Stimulated activated CD4-positive, alpha-beta T cell treated with anti-CD3 and anti-CD28 coated beads, Interleukin-15, amount 100 ng/mL, for 24 hours (primary cell): ENCODE data around the gene AMIGO1.

Experiments used
- DNase-seq: peaks from one replicate; pipeline ENCODE4 v3.0.0-alpha.2; 2020

The AMIGO1 gene, protein sequence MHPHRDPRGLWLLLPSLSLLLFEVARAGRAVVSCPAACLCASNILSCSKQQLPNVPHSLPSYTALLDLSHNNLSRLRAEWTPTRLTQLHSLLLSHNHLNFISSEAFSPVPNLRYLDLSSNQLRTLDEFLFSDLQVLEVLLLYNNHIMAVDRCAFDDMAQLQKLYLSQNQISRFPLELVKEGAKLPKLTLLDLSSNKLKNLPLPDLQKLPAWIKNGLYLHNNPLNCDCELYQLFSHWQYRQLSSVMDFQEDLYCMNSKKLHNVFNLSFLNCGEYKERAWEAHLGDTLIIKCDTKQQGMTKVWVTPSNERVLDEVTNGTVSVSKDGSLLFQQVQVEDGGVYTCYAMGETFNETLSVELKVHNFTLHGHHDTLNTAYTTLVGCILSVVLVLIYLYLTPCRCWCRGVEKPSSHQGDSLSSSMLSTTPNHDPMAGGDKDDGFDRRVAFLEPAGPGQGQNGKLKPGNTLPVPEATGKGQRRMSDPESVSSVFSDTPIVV

DNA sequence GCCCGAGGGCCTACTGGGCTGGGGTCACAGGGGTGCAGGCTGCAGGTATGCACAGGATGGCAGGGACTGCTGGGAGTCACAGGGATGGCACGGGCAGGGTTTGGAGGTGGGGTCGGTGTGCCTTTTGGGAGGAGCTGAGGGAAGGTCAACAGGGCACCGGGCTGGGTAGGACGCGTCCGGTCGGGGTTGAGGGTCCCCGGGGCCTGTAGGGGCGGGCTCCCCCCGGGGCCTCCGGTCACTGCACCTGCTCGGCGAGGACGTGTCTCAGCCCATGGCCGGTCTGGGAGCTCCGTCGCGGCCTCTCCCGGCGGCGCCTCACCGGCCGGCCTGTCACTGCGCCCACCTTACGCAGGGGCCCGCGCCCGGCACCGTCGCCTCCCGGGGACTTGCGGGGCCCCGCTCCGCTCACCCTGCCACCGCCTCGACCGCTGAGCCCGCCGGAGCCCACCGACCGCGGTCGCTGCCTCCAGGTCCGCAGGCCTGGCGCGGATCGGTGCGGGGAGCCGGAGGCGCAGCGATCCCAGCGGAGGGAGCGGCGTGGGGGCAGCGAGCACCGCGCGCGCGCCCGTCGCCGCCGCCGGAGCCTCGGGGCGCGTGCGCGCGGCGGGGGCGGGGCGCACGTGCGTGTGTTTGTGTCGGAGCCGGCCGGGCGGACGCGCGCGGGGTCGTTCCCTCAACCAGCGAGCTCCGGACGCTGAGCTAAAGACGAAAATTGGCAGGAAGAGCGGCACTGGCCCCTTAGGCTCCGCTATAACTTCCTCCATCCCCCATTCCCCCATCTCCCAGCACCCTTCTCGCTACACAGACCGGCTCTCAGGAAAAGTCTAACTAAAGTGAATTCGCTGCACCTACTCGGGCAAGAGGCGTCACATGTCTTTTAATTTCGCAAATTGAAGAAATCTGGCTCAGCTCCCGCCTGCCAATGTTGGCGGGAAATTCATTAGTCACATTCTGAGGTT is at the start of gene AMIGO1:
TSS of gene AMIGO1 (minus strand) at position 552 of the 959 bp plus-strand sequence. CDS start 815 bp downstream, outside the sequence.
- DNase-seq: peak; percentile 79

DNA sequence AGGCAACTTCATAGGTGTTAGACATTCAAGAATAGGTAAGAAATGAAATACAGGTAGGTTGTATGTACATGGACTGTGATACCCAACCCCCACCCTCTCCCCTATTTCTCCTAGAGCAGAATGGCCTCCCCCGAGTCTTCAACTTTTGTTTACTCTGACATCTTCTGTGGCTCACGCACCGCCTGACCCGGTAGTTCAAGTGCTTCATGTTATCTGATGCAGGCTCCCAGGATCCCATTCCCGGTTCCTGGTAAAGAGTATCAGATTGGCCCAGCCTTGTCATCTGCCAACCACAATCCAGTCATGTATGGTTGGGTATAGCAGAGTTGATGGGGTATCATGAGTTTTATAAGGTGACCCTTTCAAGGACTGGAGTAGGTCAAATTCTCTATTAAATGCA is 48.0 kb upstream of the AMIGO1 start:
- no peak for DNase-seq

DNA sequence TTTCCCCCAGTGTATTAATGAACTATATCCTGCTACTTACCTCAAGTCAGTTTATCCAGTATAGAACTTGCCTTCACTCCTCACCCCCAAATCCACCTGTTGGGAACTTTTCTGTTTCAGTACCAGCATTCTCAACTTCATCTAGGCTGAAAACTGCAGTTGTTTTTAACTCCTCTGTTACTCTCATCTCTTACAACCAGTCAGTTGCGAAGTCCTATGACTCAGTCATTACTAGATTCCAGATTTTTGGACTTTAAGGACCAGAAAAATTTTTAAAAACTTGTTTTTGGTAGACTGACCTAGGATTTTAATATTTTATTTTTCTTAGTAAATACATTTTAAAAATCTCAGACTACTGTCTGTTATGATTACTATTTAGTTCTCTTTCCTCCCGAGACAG is 47.0 kb upstream of the AMIGO1 start:
- DNase-seq: no peak

DNA sequence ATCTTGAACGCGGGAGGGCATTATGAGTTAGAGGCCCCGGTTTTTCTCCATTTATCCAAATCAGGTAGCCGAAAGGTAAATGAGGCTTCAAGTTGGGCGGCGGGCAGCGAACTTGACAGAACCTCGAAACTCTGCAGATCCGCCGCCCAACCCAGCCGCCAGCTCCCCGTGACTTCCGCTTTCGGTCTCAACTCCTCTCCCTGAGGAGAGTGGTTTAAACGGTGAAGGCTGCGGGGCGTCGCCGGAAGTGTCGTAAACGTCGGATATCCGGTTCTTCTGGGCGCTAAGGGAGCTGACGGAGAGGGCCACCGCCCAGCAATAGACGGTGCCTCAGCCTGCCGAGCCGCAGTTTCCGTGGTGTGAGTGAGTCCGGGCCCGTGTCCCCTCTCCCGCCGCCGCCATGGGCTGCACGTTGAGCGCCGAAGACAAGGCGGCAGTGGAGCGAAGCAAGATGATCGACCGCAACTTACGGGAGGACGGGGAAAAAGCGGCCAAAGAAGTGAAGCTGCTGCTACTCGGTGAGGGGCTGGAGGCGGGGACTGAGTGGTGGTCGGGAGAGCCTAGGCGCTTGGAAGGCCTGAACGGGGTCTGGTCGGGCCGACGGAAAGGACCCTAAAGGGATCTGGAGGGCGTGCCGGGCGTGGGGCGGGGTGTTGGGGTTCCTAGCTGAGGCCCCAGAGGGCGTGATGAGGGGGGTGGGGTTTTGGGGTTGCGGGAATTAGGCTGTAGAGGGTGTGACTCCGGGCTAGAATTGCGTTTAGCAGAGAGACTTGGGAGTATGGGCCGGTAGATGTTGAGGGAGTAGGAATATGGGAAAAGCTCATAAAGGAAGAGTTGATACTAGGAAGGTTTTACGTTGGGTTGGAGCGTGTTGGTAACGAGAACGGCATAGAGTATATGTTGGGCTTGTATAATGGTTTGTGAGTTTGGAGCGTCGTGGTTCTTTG is 39.1 kb upstream of the AMIGO1 start, which contains the start of gene GNAI3:
TSS of gene GNAI3 (plus strand) at position 295 of the 947 bp plus-strand sequence. CDS start at position 401, 106 bp downstream.
- peak; percentile 96 for DNase-seq

DNA sequence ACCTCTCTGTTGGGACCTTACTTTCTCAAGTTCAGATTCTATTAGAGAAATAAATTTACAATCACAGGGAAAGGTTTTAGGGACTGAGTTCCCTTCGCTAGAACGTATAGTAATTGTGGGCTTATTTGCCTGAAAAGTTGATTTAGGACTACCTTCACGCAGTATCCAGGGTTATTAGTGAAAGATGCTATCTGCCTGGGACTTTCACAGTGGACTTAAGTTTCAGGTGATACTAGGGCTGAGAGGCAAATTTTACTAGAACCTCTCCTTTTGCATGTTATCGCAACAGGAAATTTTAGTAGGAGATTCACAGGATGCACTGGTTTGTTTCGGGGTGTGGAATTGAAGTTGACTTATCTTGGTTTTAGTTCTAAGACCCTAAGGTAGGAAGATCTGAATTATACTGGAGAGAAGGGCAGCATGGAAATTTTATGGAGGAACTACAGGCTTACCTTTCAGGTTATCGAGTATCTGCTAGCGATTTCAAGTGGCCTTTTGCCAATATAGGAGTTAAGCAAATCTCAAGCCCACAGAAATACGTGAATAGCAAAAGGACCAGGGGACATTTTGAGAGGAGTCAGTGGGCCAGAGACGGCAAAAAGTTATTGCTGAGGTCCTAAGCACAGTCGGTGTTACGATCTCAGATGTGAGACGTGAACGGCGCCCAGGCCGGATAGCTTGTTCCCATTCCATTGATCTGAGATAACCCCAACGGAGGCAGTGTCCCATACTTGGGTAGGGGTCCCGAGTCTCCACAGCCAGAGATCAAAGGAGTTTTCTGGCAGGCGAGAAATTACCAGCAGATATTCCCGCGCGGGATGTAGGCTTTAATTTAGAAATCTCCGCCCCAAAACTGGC is 38.2 kb upstream of the AMIGO1 start:
- DNase-seq: peak; percentile 30

DNA sequence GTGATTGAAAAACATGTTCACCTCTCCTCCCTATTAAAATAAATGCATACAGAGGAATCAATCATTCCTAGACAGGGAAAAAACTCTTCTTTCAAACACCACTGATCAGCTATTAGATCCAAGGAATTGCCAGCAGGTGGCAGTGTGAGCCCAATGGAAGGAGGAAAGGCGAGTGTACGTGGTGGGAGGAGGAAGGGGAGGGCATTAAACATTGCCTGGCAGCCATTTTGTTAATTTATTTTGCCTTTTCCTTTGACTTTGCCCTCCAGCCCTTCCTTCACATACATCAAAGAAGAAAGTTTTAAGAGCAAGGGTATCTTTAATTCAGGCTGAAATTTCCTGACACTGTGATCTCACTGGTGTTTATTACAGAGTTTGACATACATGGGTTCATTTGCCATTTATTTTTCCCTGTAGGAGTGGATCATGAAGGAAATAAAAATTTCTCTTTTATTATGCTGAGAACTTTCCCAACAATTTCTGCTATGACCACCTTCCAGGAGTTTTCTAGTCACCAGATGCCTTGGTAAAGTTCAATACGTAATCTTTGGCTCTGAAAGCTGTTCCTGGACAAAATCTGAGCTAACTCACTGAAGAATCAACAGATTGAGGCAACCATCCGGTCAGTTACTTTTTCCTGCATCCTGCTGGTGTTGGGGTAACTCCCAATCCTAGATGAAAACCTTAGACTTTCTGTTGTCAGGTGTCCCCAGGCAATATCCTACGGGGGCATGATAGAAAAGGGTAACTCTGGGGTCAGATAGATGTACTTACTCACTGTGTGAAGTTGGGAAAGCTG is 37.0 kb upstream of the AMIGO1 start:
- DNase-seq: peak; percentile 94

DNA sequence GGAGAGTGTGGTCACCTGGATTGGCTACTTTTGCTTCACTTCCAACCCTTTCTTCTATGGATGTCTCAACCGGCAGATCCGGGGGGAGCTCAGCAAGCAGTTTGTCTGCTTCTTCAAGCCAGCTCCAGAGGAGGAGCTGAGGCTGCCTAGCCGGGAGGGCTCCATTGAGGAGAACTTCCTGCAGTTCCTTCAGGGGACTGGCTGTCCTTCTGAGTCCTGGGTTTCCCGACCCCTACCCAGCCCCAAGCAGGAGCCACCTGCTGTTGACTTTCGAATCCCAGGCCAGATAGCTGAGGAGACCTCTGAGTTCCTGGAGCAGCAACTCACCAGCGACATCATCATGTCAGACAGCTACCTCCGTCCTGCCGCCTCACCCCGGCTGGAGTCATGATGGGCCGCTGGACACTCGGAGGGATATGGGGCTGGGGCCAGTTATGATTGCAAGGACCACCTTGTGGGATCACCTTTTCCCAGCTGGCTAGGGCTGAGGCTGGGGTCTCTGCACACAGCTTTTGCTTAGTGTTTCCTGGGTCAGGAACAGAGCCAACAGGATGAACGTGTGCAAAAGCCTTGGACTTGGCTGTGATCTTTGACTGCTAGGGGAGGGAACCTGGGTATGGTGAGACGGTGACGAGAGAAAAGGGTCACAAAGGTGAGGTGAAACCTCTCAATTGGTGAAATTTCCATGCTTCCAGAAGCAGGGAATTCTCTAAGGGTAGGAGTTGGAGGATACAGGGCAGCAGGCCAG is 34.6 kb upstream of the AMIGO1 start:
- DNase-seq: no peak

DNA sequence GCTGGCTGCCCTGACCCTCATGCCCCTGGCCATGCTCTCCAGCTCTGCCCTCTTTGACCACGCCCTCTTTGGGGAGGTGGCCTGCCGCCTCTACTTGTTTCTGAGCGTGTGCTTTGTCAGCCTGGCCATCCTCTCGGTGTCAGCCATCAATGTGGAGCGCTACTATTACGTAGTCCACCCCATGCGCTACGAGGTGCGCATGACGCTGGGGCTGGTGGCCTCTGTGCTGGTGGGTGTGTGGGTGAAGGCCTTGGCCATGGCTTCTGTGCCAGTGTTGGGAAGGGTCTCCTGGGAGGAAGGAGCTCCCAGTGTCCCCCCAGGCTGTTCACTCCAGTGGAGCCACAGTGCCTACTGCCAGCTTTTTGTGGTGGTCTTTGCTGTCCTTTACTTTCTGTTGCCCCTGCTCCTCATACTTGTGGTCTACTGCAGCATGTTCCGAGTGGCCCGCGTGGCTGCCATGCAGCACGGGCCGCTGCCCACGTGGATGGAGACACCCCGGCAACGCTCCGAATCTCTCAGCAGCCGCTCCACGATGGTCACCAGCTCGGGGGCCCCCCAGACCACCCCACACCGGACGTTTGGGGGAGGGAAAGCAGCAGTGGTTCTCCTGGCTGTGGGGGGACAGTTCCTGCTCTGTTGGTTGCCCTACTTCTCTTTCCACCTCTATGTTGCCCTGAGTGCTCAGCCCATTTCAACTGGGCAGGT is 33.9 kb upstream of the AMIGO1 start:
- no peak for DNase-seq

DNA sequence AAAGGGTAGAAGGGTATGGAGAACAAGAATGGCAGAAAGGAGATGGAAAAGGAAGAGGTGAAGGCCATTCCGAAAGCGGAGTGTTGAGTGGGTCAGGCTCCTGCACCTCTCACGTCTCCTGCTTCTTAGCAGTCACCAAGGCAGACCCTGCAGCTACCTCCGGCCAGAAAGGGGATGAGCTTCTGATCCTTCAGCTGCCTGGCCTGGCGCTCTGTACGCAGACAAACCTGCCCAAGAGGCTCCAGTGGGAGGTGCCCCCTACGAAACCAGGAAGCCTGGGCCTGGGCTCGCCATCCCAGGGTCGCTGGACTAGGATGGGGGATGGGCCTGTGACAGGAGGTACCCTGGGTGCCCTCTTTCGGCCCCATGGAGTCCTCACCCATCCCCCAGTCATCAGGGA is 33.1 kb upstream of the AMIGO1 start:
- DNase-seq: no peak

DNA sequence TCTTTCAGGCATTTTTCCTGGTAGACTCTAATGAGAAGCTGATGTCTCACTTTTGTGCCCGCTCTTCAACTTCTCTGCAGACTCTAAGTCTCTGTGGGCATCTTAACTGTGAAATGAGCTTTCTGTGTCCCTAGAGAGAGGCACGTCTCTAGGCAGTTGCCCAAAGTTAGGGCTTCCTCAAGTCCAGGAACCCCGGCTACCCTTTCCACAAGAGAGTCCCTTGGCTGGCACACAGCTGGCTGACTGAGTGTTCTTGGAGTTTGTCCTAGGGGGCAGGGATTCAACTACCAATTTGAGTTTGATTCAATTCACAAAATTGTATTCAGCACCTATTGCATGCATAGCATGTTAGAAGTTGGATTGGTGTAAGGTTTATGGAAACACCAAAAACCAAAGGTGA is 31.6 kb upstream of the AMIGO1 start:
- no peak for DNase-seq

DNA sequence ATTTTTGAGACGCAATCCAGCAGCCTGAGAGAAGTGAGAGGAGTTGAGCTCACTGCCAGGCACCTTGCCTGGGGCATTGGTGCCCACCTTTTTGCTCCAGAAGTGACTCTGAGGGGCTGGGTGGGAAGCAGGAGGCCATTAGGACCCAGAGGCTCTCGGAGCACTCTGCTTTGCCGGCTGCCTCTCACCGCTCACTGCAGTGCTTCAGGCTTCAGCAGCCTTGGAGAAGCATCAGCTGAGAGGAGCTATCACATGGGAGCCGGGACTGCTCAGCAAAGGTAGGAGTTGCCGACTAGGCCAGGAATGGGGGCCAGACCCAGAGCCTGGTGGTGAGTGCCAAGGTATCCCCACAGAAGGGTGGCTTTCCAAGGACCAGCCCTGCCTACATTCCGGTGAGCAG is 30.1 kb upstream of the AMIGO1 start, which contains the start of gene GPR61:
TSS of gene GPR61 (plus strand) at position 197 of the 400 bp plus-strand sequence. CDS start 3,151 bp downstream, outside the sequence.
- no peak for DNase-seq

DNA sequence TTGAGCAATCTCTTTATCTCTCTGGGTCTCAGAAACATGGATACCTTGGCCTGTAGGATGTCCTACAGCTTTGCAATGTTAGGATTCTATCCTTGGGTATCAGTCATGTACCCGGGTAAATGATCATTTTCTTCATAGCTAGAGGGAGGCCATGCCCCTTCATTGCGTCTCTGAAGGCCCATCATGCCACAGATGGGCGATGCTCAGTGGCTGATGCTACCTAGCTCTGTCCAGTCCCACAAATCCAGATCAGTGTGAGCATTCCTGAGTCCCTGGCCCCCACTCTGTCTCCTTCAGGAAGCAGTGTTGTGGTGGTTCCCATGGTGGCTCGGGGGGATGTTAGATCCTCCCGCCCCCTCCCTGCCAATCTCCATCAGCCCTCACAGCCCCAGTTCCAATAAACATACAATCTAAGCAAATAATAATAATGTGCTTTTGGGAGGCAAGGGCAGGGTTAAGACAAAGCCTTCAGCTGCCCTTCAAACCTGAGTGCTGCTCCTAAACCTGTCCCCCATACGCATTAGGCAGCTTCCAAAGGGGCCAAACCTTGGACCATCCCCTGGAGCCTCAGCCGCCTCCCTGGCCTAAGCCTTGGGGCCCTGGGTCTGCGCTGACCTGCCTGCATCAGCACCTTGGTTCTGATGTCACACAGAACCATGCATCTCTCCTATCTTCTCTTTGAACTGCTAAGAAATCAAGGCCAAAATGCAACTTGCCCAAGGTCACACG is 29.5 kb upstream of the AMIGO1 start:
- no peak for DNase-seq

DNA sequence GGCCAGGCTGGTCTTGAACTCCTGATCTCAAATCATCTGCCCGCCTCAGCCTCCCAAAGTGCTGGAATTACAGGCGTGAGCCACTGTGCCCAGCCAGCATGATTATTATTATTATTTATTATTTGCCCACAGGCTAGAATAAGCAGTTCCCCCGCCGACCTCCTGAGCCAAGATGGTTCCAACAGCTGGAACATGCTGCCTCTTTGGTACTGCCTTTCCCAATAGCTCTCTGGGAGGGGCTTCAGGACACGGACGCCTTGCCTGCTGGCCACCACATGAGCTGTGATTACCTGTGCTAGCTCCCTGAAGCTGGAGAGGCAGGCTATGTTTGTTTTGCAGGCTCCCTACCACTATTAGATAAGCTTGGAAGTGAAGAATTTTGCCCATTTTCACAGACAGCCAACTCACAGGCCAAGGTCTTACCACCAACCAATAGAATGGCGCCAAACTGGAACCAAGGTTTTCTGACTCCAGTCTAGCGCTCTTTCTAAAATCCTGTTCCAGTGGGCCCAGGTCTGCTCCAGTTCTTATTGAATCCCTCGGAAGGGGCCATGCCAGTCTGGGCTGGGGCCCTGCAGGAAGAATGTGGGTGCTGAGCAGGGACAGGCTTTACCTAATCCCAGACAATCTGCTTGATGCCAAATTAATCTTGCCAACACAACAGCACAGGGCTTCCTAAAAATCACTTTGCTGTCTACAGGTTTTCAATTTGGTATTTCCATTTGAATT is 28.1 kb upstream of the AMIGO1 start:
- DNase-seq: no peak

DNA sequence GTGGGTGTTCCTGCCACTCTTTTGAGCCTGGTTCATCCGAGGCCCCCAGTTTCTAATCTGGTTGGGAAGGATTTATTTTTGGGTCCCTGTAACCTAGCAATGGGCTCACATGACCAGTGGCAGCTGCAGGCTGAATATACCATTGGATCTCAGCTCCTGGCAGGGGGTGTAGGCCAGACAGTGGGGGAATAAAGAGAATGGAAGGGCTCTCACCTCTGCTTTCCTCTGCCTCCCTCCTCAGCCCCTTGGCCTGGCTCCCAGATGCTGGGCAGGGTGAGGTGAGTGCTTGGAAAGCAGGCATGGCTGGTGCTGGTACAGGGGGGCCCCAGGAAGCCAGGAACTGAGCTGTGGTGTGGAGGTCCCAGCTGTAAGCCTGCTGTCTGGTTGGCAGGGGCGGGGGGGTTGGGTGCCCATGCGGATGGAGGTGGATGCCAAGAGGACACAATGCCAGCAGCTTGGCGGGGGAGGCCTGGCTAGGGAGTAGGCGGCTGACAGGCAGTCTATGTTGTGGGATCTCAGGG is 26.5 kb upstream of the AMIGO1 start:
- no peak for DNase-seq

DNA sequence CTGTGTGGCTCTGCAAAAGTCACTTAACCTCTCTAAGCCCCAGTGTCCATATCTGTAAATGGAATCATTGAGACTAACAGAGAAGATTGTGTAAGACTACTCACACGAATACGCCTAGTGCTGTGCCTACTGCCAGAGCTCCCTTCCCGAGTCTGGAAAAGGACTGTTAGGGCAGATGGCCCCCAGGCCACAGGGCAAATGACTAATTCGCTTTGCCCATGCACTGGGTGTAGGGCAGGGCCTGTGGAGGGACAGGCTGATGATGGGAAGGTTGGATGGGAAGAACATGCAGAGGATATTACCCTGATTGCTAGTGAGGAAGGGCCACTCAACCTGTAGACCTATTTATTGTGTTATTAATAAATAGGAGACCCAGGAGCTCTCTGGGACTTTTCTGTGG is 26.0 kb upstream of the AMIGO1 start:
- DNase-seq: no peak

DNA sequence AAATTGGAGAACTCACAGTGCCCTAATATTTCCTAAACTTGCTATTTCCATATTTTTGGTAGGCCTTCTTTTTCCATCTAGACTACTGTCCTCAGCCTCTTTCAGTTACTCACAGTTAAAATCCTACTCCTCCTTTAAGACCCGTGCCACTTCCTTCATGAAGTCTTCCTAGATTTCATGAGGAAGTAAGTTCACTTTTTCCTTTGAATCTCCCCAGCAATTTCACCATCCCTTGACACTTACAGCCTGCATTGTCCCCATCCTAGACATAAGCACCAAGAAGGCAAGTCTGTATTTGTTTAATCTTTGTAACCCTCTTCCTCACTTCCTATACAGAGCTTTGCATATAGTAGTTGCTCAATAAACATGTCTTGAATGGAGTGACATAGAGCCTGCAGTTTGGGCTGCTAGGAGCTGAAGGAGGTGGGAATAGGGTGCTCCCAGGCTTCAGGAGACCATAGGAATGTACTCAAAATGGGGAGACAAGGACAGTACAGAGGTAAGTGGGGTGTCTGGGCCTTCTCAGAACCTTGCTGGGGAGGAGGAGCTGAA is 24.9 kb upstream of the AMIGO1 start:
- no peak for DNase-seq
